K562 (cell line): ENCODE data around the gene SAMD13. TPM values are rescaled to one million over a fixed set of nuclear protein-coding genes. Genes with fewer than 3 reads are reported as not detected.

Experiments used
- CBFA2T2 ChIP-seq: fragments of 450-650 bp; conservative IDR thresholded peaks from 2 replicates; pipeline ENCODE4 v1.6.1; 2017; ENCODE audit warnings: mild to moderate bottlenecking
- HDAC1 ChIP-seq, 2 experiments: fragments of 450-650 bp; IDR thresholded peaks; 2 replicates each; pipeline ENCODE4 v1.6.1; 2016 to 2017; ENCODE audit warnings: inconsistent platforms in 1 of 2, mild to moderate bottlenecking in 1 of 2, moderate library complexity in 1 of 2
- IRF2 ChIP-seq: sonication (generic); formaldehyde crosslinking; IDR thresholded peaks from 2 replicates; pipeline ENCODE4 v1.8.1; 2022; ENCODE audit warnings: mild to moderate bottlenecking, missing genetic modification reagents
- JUN ChIP-seq, 2 experiments: sonication (generic) in 1 of 2; formaldehyde crosslinking in 1 of 2; IDR thresholded peaks; 2 replicates each; pipeline versions ENCODE4 v1.6.1 to v1.8.0; 2012 to 2022; ENCODE audit warnings: borderline replicate concordance in 2 of 2, mild to moderate bottlenecking in 2 of 2, improper control_type of control experiment in 1 of 2, low read depth in 1 of 2, low read length in 1 of 2, missing genetic modification reagents in 1 of 2
- MTA3 ChIP-seq: fragments of 450-650 bp; formaldehyde crosslinking; IDR thresholded peaks from 2 replicates; pipeline ENCODE4 v1.6.1; 2017; ENCODE audit warnings: mild to moderate bottlenecking, borderline replicate concordance
- NBN ChIP-seq: fragments of 450-650 bp; IDR thresholded peaks from 2 replicates; pipeline ENCODE4 v1.6.1; 2016; ENCODE audit warnings: low read depth, mild to moderate bottlenecking
- NCOA1 ChIP-seq: fragments of 450-650 bp; IDR thresholded peaks from 2 replicates; pipeline ENCODE4 v1.6.1; 2016; ENCODE audit warnings: low read depth
- NFIC ChIP-seq: fragments of 450-650 bp; IDR thresholded peaks from 2 replicates; pipeline ENCODE4 v1.6.1; 2017; ENCODE audit warnings: mild to moderate bottlenecking, inconsistent platforms
- POLR2G ChIP-seq: fragments of 200-400 bp; formaldehyde crosslinking; IDR thresholded peaks from 2 replicates; pipeline ENCODE4 v1.6.1; 2017; ENCODE audit warnings: low read depth, mild to moderate bottlenecking, antibody characterized with exemption, low read length, moderate library complexity
- RBM17 ChIP-seq: fragments of 200-400 bp; formaldehyde crosslinking; IDR thresholded peaks from 2 replicates; pipeline ENCODE4 v1.6.1; 2017; ENCODE audit warnings: low read depth, mild to moderate bottlenecking, low read length, borderline replicate concordance
- SAFB ChIP-seq: fragments of 200-400 bp; formaldehyde crosslinking; IDR thresholded peaks from 2 replicates; pipeline ENCODE4 v1.6.1; 2017; ENCODE audit warnings: low read depth, low read length, borderline replicate concordance
- SMARCA4 ChIP-seq: fragments of 450-650 bp; IDR thresholded peaks from 2 replicates; pipeline ENCODE4 v1.6.1; 2016
- YY1 ChIP-seq, 3 experiments: IDR thresholded peaks; 2 replicates each; pipeline ENCODE4 v1.6.1; 2011; ENCODE audit warnings: low read length in 2 of 3, mild to moderate bottlenecking in 2 of 3, moderate library complexity in 2 of 3, borderline replicate concordance in 1 of 3, control low read depth in 1 of 3, low read depth in 1 of 3; ENCODE audit not compliant: insufficient read depth in 3 of 3, insufficient replicate concordance in 2 of 3, control insufficient read depth in 1 of 3, insufficient read length in 1 of 3; ENCODE audit errors: extremely low read depth in 1 of 3
- ZNF217 ChIP-seq: sonication (generic); formaldehyde crosslinking; IDR thresholded peaks from 2 replicates; pipeline ENCODE4 v1.8.0; 2022; ENCODE audit warnings: mild to moderate bottlenecking, missing genetic modification reagents
- ZNF589 ChIP-seq: fragments of 200-800 bp; sonication (Bioruptor generic); IDR thresholded peaks from 2 replicates; pipeline ENCODE4 v1.6.1; 2016; ENCODE audit warnings: low read depth, missing genetic modification characterization, missing compliant biosample characterization
- polyA plus RNA-seq, 8 experiments: library from polyadenylated mRNA; depleted of rRNA in 4 of 8; stranded (reverse) in 5 of 8; unstranded in 3 of 8; fragments of >200 nt; fragmentation: Nextera tagmentation in 2 of 8; fragmentation: Illumina TruSeq in 1 of 8; extraction: Ambion mirVana in 2 of 8; extraction: Trizol in 1 of 8; gene quantifications; 2 replicates each; pipeline versions ENCODE4 v1.2.1 to v1.2.3, GENCODE V29; 2011 to 2014; ENCODE audit warnings: inconsistent platforms in 1 of 8, missing spikeins in 1 of 8
- total RNA-seq, 7 experiments: library from RNA; depleted of rRNA in 6 of 7; stranded (reverse); fragments of >200 nt in 6 of 7; fragmentation: Illumina TruSeq in 2 of 7; extraction: Trizol in 2 of 7; gene quantifications; 2 replicates each; pipeline versions ENCODE4 v1.2.1 to v1.2.3, GENCODE V29; 2011 to 2021; ENCODE audit warnings: low replicate concordance in 1 of 7
- TF ChIP-seq, protein P1 (sequence below), 2 experiments: IDR thresholded peaks; 2 replicates each; pipeline ENCODE4 v1.6.1; 2011; ENCODE audit warnings: borderline replicate concordance in 1 of 2, control low read depth in 1 of 2, low read depth in 1 of 2, low read length in 1 of 2, mild to moderate bottlenecking in 1 of 2, mixed read lengths in 1 of 2, moderate library complexity in 1 of 2; ENCODE audit not compliant: insufficient read depth in 1 of 2, insufficient read length in 1 of 2, poor library complexity in 1 of 2, severe bottlenecking in 1 of 2; ENCODE audit errors: extremely low read depth in 1 of 2
- TF ChIP-seq, protein P2 (sequence below): fragments of 250-450 bp; sonication (Bioruptor Pico); IDR thresholded peaks from 2 replicates; pipeline ENCODE4 v1.9.0; 2021; ENCODE audit warnings: mild to moderate bottlenecking
- TF ChIP-seq, protein P3 (sequence below): fragments of 250-450 bp; sonication (Bioruptor Pico); IDR thresholded peaks from 2 replicates; pipeline ENCODE4 v1.5.0; 2020; ENCODE audit warnings: mild to moderate bottlenecking, borderline replicate concordance
- TF ChIP-seq, protein P4 (sequence below), 2 experiments: fragments of 450-650 bp; conservative IDR thresholded peaks; 2 replicates each; pipeline ENCODE4 v1.6.1; 2017; ENCODE audit warnings: mild to moderate bottlenecking in 2 of 2, moderate library complexity in 2 of 2

The SAMD13 gene
- total and polyA plus RNA-seq, 9 of the 15 experiments (the other 6 are each of a cell fraction or from before 2014, with no cell fraction given): 0.78 to 2.7 (median 1.00) TPM

- TF ChIP-seq MTA3 (peak; percentile 83; the same call in 1 of the 2 replicates), IRF2 (CRISPR knock-in tag) (no peak), POLR2G (peak; percentile 74), NCOA1 (no peak), NFIC (no peak; the same call in 1 of the 2 replicates), SAFB (peak; percentile 84), NBN (peak; percentile 35; the same call in 1 of the 2 replicates), ZNF217 (CRISPR knock-in tag) (no peak), JUN (IDR thresholded peaks at IDR 0.05; ENCODE audit: borderline replicate concordance, low read depth, low read length) (no peak), JUN (CRISPR knock-in tag; IDR thresholded peaks at IDR 0.05; ENCODE audit: borderline replicate concordance) (no peak), SMARCA4 (0 out of 2 replicates have a peak, but pooled peaks have one; percentile 6), HDAC1 (IDR thresholded peaks at IDR 0.05) (peak in 1 of 2 experiments; percentile 66; a peak in 2 of 4 replicates), CBFA2T2 (no peak), YY1 (IDR thresholded peaks at IDR 0.05; ENCODE audit: borderline replicate concordance in 1 of 3, control insufficient read depth in 1 of 3, extremely low read depth in 1 of 3, insufficient read depth in 3 of 3, insufficient read length in 1 of 3, insufficient replicate concordance in 2 of 3, low read depth in 1 of 3, low read length in 2 of 3) (peak in 2 of 3 experiments; percentile 41 to 83), RBM17 (no peak), ZNF589 (CRISPR knock-in tag) (0 out of 2 replicates have a peak, but pooled peaks have one; percentile 40)
- TF ChIP-seq, protein P1, sequence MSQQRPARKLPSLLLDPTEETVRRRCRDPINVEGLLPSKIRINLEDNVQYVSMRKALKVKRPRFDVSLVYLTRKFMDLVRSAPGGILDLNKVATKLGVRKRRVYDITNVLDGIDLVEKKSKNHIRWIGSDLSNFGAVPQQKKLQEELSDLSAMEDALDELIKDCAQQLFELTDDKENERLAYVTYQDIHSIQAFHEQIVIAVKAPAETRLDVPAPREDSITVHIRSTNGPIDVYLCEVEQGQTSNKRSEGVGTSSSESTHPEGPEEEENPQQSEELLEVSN (IDR thresholded peaks at IDR 0.05; ENCODE audit: borderline replicate concordance in 1 of 2, extremely low read depth in 1 of 2, insufficient read depth in 1 of 2, insufficient read length in 1 of 2, low read depth in 1 of 2, low read length in 1 of 2, poor library complexity in 1 of 2, severe bottlenecking in 1 of 2): peak; percentile 40 to 79
- TF ChIP-seq, protein P2, sequence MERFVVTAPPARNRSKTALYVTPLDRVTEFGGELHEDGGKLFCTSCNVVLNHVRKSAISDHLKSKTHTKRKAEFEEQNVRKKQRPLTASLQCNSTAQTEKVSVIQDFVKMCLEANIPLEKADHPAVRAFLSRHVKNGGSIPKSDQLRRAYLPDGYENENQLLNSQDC (CRISPR knock-in tag): no peak
- TF ChIP-seq, protein P3, sequence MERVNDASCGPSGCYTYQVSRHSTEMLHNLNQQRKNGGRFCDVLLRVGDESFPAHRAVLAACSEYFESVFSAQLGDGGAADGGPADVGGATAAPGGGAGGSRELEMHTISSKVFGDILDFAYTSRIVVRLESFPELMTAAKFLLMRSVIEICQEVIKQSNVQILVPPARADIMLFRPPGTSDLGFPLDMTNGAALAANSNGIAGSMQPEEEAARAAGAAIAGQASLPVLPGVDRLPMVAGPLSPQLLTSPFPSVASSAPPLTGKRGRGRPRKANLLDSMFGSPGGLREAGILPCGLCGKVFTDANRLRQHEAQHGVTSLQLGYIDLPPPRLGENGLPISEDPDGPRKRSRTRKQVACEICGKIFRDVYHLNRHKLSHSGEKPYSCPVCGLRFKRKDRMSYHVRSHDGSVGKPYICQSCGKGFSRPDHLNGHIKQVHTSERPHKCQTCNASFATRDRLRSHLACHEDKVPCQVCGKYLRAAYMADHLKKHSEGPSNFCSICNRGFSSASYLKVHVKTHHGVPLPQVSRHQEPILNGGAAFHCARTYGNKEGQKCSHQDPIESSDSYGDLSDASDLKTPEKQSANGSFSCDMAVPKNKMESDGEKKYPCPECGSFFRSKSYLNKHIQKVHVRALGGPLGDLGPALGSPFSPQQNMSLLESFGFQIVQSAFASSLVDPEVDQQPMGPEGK (CRISPR knock-in tag): 0 out of 2 replicates have a peak, but pooled peaks have one; percentile 23
- TF ChIP-seq, protein P4, sequence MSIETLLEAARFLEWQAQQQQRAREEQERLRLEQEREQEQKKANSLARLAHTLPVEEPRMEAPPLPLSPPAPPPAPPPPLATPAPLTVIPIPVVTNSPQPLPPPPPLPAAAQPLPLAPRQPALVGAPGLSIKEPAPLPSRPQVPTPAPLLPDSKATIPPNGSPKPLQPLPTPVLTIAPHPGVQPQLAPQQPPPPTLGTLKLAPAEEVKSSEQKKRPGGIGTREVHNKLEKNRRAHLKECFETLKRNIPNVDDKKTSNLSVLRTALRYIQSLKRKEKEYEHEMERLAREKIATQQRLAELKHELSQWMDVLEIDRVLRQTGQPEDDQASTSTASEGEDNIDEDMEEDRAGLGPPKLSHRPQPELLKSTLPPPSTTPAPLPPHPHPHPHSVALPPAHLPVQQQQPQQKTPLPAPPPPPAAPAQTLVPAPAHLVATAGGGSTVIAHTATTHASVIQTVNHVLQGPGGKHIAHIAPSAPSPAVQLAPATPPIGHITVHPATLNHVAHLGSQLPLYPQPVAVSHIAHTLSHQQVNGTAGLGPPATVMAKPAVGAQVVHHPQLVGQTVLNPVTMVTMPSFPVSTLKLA (conservative IDR thresholded peaks at IDR 0.05): 0 out of 4 replicates have a peak, but pooled peaks have one; percentile 2 to 29
Observed at GRCh38 chr1:84298684-84299535, 2.6 kb upstream of the SAMD13 start (continued).
